ENCODE results near the gene DNAH12.
A peak's percentile ranks its signal among the peaks of the same experiment; 100 is the strongest.

Gene DNAH12

GRCh38 chr3:57544181-57545125 is at the start of gene DNAH12:
DNAH12 (minus strand) TSS chr3:57544344; CDS start chr3:57542870, 1,474 bp downstream.
- DNase-seq (ENCODE audit: low spot score) = no peak

DNA sequence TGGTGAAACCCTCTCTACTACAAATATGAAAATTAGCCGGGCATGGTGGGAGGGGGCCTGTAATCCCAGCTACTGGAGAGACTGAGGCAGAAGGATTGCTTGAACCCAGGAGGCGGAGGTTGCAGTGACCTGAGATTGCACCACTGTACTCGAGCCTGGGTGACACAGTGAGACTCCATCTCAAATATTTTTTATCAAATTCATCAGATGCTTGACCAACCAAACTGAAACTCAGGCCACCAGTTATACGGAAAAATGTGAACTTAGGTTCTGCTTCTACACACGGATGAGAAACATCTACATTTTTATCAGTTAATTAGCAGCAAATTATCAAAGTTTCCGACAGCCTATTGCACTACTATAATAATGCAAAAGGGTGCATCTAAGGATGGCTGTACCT is 48.2 kb upstream of the DNAH12 start:
- no peak for DNase-seq (ENCODE audit: low spot score)

GRCh38 chr3:57587905-57588304 is 43.8 kb upstream of the DNAH12 start:
- DNase-seq (ENCODE audit: low spot score) = no peak

- no peak for DNase-seq (ENCODE audit: low spot score)
These were observed 42.6 kb upstream of the DNAH12 start for GRCh38 chr3:57586778-57587177.

GRCh38 chr3:57583544-57583943 is 39.4 kb upstream of the DNAH12 start:
- no peak for DNase-seq (ENCODE audit: low spot score)

DNA sequence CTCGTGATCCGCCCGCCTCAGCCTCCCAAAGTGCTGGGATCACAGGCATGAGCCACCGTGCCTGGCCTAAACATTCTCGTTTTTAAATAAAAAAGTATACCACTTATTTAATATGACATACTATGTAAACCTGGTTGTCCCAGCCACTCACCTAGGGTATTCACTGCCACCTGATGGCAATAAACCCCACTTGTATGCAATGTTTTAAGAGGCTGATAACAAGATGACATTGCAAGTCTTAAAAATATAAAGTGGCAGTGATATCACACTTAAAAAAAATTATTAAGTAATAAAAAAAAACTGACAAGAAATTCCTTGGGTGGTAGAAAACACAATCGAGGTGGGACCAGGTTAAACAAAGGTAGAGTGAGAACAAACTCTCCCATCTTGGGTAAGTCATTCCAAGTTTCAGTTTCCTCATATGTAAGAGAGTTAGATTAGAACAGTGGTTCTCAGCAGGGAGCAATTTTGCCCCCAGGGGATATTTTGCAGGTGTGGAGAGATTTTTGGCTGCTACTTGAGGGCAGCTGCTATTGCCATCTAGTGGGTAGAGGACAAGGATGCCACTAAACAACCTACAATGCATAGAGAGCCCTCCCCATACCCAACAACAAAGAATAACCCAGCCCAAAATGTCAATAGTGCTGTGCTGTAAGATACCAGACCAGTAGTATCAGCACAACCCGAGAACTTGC is 38.5 kb upstream of the DNAH12 start:
- no peak for DNase-seq (ENCODE audit: low spot score)

- DNase-seq (ENCODE audit: low spot score) = no peak
These were observed 33.7 kb upstream of the DNAH12 start for GRCh38 chr3:57577801-57578200.

DNA sequence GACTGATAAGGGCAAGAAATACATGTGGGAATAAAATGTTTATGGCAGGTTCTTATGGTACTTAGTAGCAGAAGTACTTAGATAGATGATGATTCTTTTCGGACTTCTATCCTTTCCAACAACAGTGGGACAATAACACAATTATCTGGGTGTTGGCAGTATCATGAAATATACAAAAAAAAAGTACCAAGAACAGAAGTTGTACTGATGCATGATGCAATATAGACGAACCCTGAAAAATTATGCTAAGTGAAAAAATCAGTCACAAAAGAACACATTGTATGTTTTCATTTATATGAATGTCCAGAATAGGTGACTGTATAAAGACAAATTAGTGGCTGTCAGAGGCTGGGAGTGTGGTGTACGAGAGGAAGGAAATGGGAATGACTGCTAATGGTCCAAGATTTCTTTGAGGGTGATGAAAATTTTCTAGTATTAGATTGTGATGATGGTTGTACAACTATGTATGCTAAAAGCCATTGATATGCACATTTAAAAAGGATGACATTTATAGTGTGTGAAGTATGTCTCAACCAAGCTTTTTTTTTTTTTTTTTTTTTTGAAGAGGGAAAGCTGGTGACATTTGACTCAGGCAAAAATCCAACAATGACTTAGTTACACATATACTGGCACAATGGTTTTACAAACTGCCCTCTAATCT is 32.0 kb upstream of the DNAH12 start:
- no peak for DNase-seq (ENCODE audit: low spot score)

- DNase-seq (ENCODE audit: low spot score) = no peak
These were observed 28.0 kb upstream of the DNAH12 start for GRCh38 chr3:57572096-57572495.

DNA sequence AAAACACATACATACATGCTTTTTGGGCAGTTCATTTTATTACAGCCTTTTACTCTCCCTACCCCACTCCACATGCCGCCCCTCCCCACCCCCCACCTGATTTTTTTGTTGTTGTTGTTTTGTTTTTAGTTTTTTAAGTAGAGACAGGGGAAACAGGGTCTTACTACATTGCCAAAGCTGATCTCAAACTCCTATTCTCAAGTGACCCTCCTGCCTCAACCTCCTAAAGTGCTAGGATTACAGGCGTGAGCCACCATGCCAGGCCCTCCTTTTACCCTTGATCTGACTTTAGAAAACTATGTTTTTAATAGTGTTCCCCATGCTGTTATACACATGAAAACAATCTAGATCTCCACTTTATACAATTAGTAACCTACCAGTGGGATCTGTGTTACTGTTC is 26.7 kb upstream of the DNAH12 start:
- no peak for DNase-seq (ENCODE audit: low spot score)

GRCh38 chr3:57569859-57570450 is 25.8 kb upstream of the DNAH12 start:
- DNase-seq (ENCODE audit: low spot score) = no peak

DNA sequence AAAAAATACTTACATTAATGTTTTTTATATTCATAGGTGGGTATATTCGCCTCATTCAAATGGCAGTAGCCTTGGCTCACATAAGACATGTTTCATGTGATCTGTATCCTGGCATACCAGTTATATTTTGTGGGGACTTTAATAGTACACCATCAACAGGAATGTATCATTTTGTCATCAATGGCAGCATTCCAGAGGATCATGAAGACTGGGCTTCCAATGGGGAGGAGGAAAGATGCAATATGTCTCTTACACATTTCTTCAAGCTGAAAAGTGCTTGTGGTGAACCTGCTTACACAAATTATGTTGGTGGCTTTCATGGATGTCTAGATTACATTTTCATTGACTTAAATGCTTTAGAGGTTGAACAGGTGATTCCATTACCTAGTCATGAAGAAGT is 15.4 kb upstream of the DNAH12 start:
- peak; percentile 35 for DNase-seq (ENCODE audit: low spot score)

DNA sequence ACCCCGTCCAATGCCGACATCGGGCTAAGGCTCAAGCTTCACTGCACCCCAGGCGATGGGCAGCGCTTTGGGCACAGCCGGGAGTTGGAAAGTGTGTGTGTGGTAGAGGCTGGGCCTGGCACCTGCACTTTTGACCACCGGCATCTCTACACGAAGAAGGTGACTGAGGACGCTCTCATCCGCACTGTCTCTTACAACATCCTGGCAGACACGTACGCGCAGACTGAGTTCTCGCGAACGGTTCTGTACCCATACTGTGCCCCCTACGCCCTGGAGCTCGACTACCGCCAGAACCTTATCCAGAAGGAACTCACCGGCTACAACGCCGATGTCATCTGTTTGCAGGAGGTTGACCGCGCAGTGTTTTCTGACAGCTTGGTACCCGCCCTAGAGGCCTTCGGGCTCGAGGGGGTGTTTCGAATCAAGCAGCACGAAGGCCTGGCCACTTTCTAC is 13.0 kb upstream of the DNAH12 start:
- peak; percentile 54 for DNase-seq (ENCODE audit: low spot score)

- peak; percentile 47 for DNase-seq (ENCODE audit: low spot score)
These were observed 12.4 kb upstream of the DNAH12 start for GRCh38 chr3:57556459-57557084.

- DNase-seq (ENCODE audit: low spot score) = peak; percentile 84
These were observed 11.8 kb upstream of the DNAH12 start, which contains the start of gene PDE12 for GRCh38 chr3:57555738-57556458. PDE12 (plus strand) TSS chr3:57556274; CDS start chr3:57556380, 106 bp downstream.

DNA sequence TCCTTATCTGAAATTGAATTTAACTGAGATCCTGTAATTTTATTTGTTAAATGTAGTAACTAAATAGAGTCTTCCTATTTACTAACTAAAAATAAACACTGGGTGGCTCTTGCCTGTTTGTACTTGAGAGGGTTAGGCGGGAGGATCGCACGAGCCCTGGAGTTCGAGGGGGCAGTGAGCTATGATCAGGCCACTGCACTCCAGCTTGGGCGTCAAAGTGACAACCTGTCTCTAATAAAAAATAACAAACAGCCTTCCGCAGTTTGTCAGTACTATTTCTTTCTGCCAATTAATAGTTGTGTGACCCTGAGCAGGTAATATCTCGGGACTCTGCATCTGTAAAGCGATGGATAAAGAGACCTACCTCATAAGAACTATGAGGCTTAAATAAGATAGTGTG is 11.2 kb upstream of the DNAH12 start:
- no peak for DNase-seq (ENCODE audit: low spot score)

- no peak for DNase-seq (ENCODE audit: low spot score)
These were observed 2.5 kb upstream of the DNAH12 start for GRCh38 chr3:57546616-57547015.

DNA sequence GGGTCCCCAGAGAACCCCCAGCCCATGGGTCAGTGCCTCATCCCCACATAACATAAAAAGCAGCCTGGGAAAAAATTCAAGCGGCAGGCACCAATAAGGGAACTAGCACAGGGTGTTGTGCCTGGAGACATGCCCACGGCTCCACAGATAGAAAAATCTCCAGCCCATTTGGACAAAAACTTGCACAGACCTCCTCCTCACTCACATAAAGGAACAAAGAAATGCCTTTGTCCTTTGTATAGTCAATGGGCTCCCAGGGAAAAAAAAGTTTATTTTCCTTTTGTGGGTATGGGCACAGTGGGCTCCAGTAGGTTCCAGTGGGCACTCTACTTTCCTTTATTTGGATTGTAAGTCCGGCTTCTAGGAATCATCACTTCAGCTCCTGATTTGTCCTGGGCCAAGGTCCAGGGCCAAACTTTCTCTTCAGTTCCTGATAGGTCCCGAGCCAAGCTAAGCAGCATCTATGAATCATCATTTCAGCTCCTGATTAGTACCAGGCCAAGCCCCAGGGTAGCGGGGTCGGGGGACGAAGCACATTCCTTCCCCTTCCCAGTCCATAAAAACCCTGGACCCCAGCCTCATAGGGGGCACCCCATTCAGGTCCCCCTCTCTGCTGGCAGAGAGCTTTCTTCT is 1.6 kb upstream of the DNAH12 start:
- no peak for DNase-seq (ENCODE audit: low spot score)

- no peak for DNase-seq (ENCODE audit: low spot score)
These were observed 5.7 kb downstream of the DNAH12 start for GRCh38 chr3:57538465-57538864.

DNA sequence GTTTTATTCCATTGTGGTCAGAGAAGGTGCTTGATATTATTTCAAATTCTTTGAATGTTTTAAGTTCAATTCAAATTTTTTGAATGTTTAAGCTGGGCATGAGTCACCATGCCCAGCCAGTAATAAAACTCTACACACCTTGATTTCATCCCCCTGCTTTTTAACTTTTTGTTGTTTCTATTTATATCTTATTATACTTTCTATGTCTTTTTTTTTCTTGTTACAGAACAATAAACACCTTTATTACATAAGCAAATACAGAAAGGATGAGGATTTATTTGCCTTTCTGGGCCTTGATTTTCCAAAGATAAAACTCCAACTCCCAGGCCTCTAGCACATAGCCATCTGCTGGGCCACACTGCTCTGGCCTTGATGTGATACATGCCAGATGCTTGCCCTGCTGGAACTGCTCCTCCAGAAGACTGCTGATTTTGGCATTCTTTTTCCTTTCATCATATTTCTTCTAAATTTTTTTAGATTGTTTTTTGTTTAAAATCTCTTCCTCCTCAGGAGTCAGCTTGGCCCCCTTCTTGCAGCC is 14.0 kb downstream of the DNAH12 start:
- no peak for DNase-seq (ENCODE audit: low spot score)
